HL-60 (cell line): ENCODE measurements around the gene FBLN5.

ENCODE experiments used
- GABPA ChIP-seq: IDR thresholded peaks from 2 replicates; pipeline ENCODE4 v1.6.1; 2012; ENCODE audit warnings: low read depth
- POLR2AphosphoS5 ChIP-seq: IDR thresholded peaks from 2 replicates; pipeline ENCODE4 v1.6.1; 2012; ENCODE audit warnings: low read depth
- TF ChIP-seq, protein P1 (sequence below): IDR thresholded peaks from one replicate; pipeline ENCODE4 v1.5.1; 2011; ENCODE audit warnings: low read length, control low read depth, inconsistent platforms; ENCODE audit not compliant: insufficient read depth
- TF ChIP-seq, protein P2 (sequence below): IDR thresholded peaks from 2 replicates; pipeline ENCODE4 v1.6.1; 2012; ENCODE audit warnings: low read depth; ENCODE audit not compliant: insufficient replicate concordance

DNA sequence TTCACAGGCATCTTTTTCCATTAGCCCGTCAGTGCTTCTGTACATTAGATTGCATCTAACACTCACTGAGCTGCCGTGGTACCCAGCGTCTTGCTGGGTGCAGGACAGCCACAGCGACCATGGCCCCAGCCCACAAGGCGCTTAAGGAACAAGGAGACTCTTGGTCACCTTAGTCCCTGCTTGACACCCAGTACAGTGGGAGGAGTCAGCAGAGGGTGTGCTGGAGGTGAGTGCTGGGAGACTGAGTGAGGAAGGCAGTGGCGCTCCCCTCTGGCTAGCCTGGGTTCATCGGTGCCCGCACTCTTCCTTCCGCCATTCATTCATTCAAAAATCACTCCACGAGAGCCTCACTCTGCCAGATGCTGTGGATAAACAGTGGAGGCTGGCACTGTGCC lies 21.8 kb downstream of the FBLN5 start:
- TF ChIP-seq, protein P1, sequence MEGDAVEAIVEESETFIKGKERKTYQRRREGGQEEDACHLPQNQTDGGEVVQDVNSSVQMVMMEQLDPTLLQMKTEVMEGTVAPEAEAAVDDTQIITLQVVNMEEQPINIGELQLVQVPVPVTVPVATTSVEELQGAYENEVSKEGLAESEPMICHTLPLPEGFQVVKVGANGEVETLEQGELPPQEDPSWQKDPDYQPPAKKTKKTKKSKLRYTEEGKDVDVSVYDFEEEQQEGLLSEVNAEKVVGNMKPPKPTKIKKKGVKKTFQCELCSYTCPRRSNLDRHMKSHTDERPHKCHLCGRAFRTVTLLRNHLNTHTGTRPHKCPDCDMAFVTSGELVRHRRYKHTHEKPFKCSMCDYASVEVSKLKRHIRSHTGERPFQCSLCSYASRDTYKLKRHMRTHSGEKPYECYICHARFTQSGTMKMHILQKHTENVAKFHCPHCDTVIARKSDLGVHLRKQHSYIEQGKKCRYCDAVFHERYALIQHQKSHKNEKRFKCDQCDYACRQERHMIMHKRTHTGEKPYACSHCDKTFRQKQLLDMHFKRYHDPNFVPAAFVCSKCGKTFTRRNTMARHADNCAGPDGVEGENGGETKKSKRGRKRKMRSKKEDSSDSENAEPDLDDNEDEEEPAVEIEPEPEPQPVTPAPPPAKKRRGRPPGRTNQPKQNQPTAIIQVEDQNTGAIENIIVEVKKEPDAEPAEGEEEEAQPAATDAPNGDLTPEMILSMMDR: no peak
- TF ChIP-seq, protein P2, sequence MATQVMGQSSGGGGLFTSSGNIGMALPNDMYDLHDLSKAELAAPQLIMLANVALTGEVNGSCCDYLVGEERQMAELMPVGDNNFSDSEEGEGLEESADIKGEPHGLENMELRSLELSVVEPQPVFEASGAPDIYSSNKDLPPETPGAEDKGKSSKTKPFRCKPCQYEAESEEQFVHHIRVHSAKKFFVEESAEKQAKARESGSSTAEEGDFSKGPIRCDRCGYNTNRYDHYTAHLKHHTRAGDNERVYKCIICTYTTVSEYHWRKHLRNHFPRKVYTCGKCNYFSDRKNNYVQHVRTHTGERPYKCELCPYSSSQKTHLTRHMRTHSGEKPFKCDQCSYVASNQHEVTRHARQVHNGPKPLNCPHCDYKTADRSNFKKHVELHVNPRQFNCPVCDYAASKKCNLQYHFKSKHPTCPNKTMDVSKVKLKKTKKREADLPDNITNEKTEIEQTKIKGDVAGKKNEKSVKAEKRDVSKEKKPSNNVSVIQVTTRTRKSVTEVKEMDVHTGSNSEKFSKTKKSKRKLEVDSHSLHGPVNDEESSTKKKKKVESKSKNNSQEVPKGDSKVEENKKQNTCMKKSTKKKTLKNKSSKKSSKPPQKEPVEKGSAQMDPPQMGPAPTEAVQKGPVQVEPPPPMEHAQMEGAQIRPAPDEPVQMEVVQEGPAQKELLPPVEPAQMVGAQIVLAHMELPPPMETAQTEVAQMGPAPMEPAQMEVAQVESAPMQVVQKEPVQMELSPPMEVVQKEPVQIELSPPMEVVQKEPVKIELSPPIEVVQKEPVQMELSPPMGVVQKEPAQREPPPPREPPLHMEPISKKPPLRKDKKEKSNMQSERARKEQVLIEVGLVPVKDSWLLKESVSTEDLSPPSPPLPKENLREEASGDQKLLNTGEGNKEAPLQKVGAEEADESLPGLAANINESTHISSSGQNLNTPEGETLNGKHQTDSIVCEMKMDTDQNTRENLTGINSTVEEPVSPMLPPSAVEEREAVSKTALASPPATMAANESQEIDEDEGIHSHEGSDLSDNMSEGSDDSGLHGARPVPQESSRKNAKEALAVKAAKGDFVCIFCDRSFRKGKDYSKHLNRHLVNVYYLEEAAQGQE: no peak
- no peak for TF ChIP-seq POLR2AphosphoS5
- no peak for TF ChIP-seq GABPA
